ENCODE results near the gene DCTN1. TPM values are rescaled to one million over a fixed set of nuclear protein-coding genes. Genes with fewer than 3 reads are reported as not detected.

DCTN1 gene
- total and polyA plus RNA-seq, 2 donors from 2014 or later = 134 to 191 TPM

- no peak overlapping the region for H3K4me3 ChIP-seq (ENCODE audit: low read length in 3 of 3)
- no peaks in the 10 kb centered on the region for H3K9me3 ChIP-seq (ENCODE audit: control insufficient read depth in 2 of 3, insufficient read depth in 1 of 3, low read length in 3 of 3)
- peaks cover 5 to 52% (median 44%) of the 10 kb centered on the region in 3 donors for H3K36me3 ChIP-seq (ENCODE audit: control insufficient read depth in 2 of 3, insufficient read depth in 3 of 3, low read length in 3 of 3)
- intact Hi-C loops (cut with DNase I) = no loop called here
- TF ChIP-seq, protein P1, sequence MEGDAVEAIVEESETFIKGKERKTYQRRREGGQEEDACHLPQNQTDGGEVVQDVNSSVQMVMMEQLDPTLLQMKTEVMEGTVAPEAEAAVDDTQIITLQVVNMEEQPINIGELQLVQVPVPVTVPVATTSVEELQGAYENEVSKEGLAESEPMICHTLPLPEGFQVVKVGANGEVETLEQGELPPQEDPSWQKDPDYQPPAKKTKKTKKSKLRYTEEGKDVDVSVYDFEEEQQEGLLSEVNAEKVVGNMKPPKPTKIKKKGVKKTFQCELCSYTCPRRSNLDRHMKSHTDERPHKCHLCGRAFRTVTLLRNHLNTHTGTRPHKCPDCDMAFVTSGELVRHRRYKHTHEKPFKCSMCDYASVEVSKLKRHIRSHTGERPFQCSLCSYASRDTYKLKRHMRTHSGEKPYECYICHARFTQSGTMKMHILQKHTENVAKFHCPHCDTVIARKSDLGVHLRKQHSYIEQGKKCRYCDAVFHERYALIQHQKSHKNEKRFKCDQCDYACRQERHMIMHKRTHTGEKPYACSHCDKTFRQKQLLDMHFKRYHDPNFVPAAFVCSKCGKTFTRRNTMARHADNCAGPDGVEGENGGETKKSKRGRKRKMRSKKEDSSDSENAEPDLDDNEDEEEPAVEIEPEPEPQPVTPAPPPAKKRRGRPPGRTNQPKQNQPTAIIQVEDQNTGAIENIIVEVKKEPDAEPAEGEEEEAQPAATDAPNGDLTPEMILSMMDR (IDR thresholded peaks at IDR 0.05; ENCODE audit: borderline replicate concordance, extremely low read depth, insufficient read depth) = no peak
- H3K9ac ChIP-seq (ENCODE audit: low read length in 3 of 3) = no peak overlapping the region
- no peak overlapping the region for H3K27ac ChIP-seq (ENCODE audit: low read depth in 2 of 2, low read length in 2 of 2)
- DNase-seq (no peak), FAIRE-seq (no peak)
- peaks cover 0 to 3% (median 0%) of the 10 kb centered on the region in 3 donors for H3K4me1 ChIP-seq (ENCODE audit: control insufficient read depth in 2 of 3, insufficient read depth in 2 of 3, low read depth in 1 of 3, low read length in 3 of 3)
- no peaks in the 10 kb centered on the region for H3K27me3 ChIP-seq (ENCODE audit: control insufficient read depth, insufficient read depth, low read length)
Measured at GRCh38 chr2:74372674-74373073, 7.4 kb downstream of the DCTN1 start.

GRCh38 chr2:74371421-74371820 is 8.7 kb downstream of the DCTN1 start:
- Histone ChIP-seq H3K27me3 (ENCODE audit: control insufficient read depth, insufficient read depth, low read length) (no peaks in the 10 kb centered on the region), H3K36me3 (ENCODE audit: control insufficient read depth in 2 of 3, insufficient read depth in 3 of 3, low read length in 3 of 3) (peaks cover 12 to 54% (median 47%) of the 10 kb centered on the region in 3 donors), H3K27ac (ENCODE audit: low read depth in 2 of 2, low read length in 2 of 2) (no peak overlapping the region), H3K4me3 (ENCODE audit: low read length in 3 of 3) (no peak overlapping the region), H3K4me1 (ENCODE audit: control insufficient read depth in 2 of 3, insufficient read depth in 2 of 3, low read depth in 1 of 3, low read length in 3 of 3) (peaks cover 0 to 3% (median 0%) of the 10 kb centered on the region in 3 donors), H3K9me3 (ENCODE audit: control insufficient read depth in 2 of 3, insufficient read depth in 1 of 3, low read length in 3 of 3) (no peaks in the 10 kb centered on the region), H3K9ac (ENCODE audit: low read length in 3 of 3) (no peak overlapping the region)
- FAIRE-seq (no peak), DNase-seq (no peak)
- intact Hi-C loops (cut with DNase I) = no loop called here
- TF ChIP-seq, protein P1 (IDR thresholded peaks at IDR 0.05; ENCODE audit: borderline replicate concordance, extremely low read depth, insufficient read depth) = no peak

DNA sequence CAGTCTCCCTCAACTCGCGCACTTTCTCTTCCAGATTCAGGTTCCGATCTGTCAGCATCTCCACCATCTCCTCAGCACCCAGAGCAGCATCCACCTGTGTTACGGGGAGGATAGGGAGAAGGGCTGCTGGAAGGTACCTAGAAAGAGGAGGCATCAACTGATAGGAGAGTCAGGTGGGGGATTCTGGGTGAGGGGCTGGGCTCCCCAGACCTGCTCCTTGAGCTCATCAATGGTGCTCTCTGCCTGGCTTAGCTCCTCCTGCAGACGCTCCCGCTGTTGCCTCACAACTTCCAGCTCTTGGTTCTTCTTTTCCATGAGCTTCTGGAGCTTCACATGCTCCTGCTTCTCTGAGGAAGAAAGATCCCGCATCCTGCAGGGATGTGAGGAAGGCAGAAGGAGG is 10.1 kb downstream of the DCTN1 start:
- no peak overlapping the region for H3K4me3 ChIP-seq (ENCODE audit: low read length in 3 of 3)
- peaks cover 0 to 3% (median 0%) of the 10 kb centered on the region in 3 donors for H3K4me1 ChIP-seq (ENCODE audit: control insufficient read depth in 2 of 3, insufficient read depth in 2 of 3, low read depth in 1 of 3, low read length in 3 of 3)
- no peak for DNase-seq
- peaks cover 14 to 62% (median 57%) of the 10 kb centered on the region in 3 donors for H3K36me3 ChIP-seq (ENCODE audit: control insufficient read depth in 2 of 3, insufficient read depth in 3 of 3, low read length in 3 of 3)
- H3K9me3 ChIP-seq (ENCODE audit: control insufficient read depth in 2 of 3, insufficient read depth in 1 of 3, low read length in 3 of 3) = no peaks in the 10 kb centered on the region
- TF ChIP-seq, protein P1 (IDR thresholded peaks at IDR 0.05; ENCODE audit: borderline replicate concordance, extremely low read depth, insufficient read depth) = no peak
- FAIRE-seq = no peak
- no peak overlapping the region for H3K9ac ChIP-seq (ENCODE audit: low read length in 3 of 3)
- H3K27me3 ChIP-seq (ENCODE audit: control insufficient read depth, insufficient read depth, low read length) = no peaks in the 10 kb centered on the region
- intact Hi-C loops (cut with DNase I) = no loop called here
- no peak overlapping the region for H3K27ac ChIP-seq (ENCODE audit: low read depth in 2 of 2, low read length in 2 of 2)

- no peak overlapping the region for H3K4me3 ChIP-seq (ENCODE audit: low read length in 3 of 3)
- H3K9me3 ChIP-seq (ENCODE audit: control insufficient read depth in 2 of 3, insufficient read depth in 1 of 3, low read length in 3 of 3) = no peaks in the 10 kb centered on the region
- peaks cover 14 to 77% (median 72%) of the 10 kb centered on the region in 3 donors for H3K36me3 ChIP-seq (ENCODE audit: control insufficient read depth in 2 of 3, insufficient read depth in 3 of 3, low read length in 3 of 3)
- DNase-seq (no peak), FAIRE-seq (no peak)
- TF ChIP-seq, protein P1 (IDR thresholded peaks at IDR 0.05; ENCODE audit: borderline replicate concordance, extremely low read depth, insufficient read depth) = no peak
- no peak overlapping the region for H3K9ac ChIP-seq (ENCODE audit: low read length in 3 of 3)
- H3K27ac ChIP-seq (ENCODE audit: low read depth in 2 of 2, low read length in 2 of 2) = no peak overlapping the region
- intact Hi-C loops (cut with DNase I) = no loop called here
- H3K27me3 ChIP-seq (ENCODE audit: control insufficient read depth, insufficient read depth, low read length) = no peaks in the 10 kb centered on the region
- H3K4me1 ChIP-seq (ENCODE audit: control insufficient read depth in 2 of 3, insufficient read depth in 2 of 3, low read depth in 1 of 3, low read length in 3 of 3) = peaks cover 0 to under 1% (median 0%) of the 10 kb centered on the region in 3 donors
Measured at GRCh38 chr2:74368499-74368898, 11.6 kb downstream of the DCTN1 start.
